ENCODE measurements around the gene GSTM2.

GSTM2 gene

GRCh38 chr1:109719337-109719837 lies 51.5 kb downstream of the GSTM2 start:
- in situ Hi-C loops (cut with MboI; ENCODE audit: low sequenced_read_pairs, unreplicated experiment): loop anchor here (10.0 kb wide), 1 partner anchor 55 kb away; the partner anchor contains the start of gene GSTM2
- TF ChIP-seq, protein P1, sequence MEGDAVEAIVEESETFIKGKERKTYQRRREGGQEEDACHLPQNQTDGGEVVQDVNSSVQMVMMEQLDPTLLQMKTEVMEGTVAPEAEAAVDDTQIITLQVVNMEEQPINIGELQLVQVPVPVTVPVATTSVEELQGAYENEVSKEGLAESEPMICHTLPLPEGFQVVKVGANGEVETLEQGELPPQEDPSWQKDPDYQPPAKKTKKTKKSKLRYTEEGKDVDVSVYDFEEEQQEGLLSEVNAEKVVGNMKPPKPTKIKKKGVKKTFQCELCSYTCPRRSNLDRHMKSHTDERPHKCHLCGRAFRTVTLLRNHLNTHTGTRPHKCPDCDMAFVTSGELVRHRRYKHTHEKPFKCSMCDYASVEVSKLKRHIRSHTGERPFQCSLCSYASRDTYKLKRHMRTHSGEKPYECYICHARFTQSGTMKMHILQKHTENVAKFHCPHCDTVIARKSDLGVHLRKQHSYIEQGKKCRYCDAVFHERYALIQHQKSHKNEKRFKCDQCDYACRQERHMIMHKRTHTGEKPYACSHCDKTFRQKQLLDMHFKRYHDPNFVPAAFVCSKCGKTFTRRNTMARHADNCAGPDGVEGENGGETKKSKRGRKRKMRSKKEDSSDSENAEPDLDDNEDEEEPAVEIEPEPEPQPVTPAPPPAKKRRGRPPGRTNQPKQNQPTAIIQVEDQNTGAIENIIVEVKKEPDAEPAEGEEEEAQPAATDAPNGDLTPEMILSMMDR (IDR thresholded peaks at IDR 0.05; ENCODE audit: borderline replicate concordance, control extremely low read depth, extremely low read depth, insufficient read depth, missing control alignments): no peak
- DNase-seq (ENCODE audit: low spot score): no peak

DNA sequence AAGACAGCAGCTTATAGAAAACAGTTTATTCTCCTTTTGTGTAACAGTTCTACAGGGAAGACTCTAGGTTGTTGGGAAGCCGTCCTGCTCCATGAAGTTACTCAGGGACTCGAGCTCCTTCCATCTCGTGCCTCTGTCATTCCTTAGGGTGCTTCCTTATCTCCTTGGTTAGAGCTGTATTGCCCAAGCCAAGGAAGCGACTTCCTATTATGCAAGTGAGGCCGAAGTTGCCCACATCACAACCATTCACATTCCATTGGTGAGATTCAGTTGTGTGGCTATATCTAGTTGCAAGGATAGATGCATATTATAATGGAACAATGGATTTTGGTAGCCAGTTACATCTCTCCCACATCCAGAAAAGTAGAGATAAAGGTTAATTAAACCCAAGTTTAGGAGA lies 53.2 kb downstream of the GSTM2 start:
- DNase-seq (ENCODE audit: low spot score): no peak
- TF ChIP-seq, protein P1 (IDR thresholded peaks at IDR 0.05; ENCODE audit: borderline replicate concordance, control extremely low read depth, extremely low read depth, insufficient read depth, missing control alignments): no peak
- in situ Hi-C loops (cut with MboI; ENCODE audit: low sequenced_read_pairs, unreplicated experiment): no loop called here

- no peak for DNase-seq (ENCODE audit: low spot score)
- in situ Hi-C loops (cut with MboI; ENCODE audit: low sequenced_read_pairs, unreplicated experiment): no loop called here
- TF ChIP-seq, protein P1 (IDR thresholded peaks at IDR 0.05; ENCODE audit: borderline replicate concordance, control extremely low read depth, extremely low read depth, insufficient read depth, missing control alignments): no peak
Observed at GRCh38 chr1:109721971-109722370, 54.1 kb downstream of the GSTM2 start.

- in situ Hi-C loops (cut with MboI; ENCODE audit: low sequenced_read_pairs, unreplicated experiment): no loop called here
- DNase-seq (ENCODE audit: low spot score): no peak
- TF ChIP-seq, protein P1 (IDR thresholded peaks at IDR 0.05; ENCODE audit: borderline replicate concordance, control extremely low read depth, extremely low read depth, insufficient read depth, missing control alignments): no peak
Observed at GRCh38 chr1:109722908-109723691, 55.2 kb downstream of the GSTM2 start.
